Kidney epithelial cell (primary cell): ENCODE data around the gene MPPED1. TPM values are rescaled to one million over a fixed set of nuclear protein-coding genes. Genes with fewer than 3 reads are reported as not detected.

Experiments
- DNase-seq: peaks from one replicate; pipeline ENCODE4 v3.0.0-alpha.2; 2010; ENCODE audit warnings: low read depth
- H3K27me3 ChIP-seq: 2 replicates; pipeline ENCODE4 v1.6.0; 2011; ENCODE audit warnings: low read length; ENCODE audit not compliant: control insufficient read depth, insufficient read depth
- H3K36me3 ChIP-seq: 2 replicates; pipeline ENCODE4 v1.5.1; 2011; ENCODE audit warnings: low read length; ENCODE audit not compliant: control insufficient read depth, insufficient read depth
- H3K4me3 ChIP-seq: 2 replicates; pipeline ENCODE4 v1.5.1; 2011; ENCODE audit warnings: low read depth, mild to moderate bottlenecking, control low read depth, low read length
- CTCF ChIP-seq: IDR thresholded peaks from 2 replicates; pipeline ENCODE4 v1.5.1; 2011; ENCODE audit warnings: mild to moderate bottlenecking, moderate library complexity, low read length, control low read depth, inconsistent platforms; ENCODE audit not compliant: insufficient read depth, poor library complexity, severe bottlenecking
- total RNA-seq: library from RNA; depleted of rRNA; stranded (reverse); fragments of >200 nt; gene quantifications from 2 replicates; pipeline ENCODE4 v1.2.3, GENCODE V29; 2015

The MPPED1 gene
- total RNA-seq, 1 donor from 2014 or later, result not detected

GRCh38 chr22:43409046-43409445 is 2.8 kb upstream of the MPPED1 start:
- no peak overlapping the region for H3K4me3 ChIP-seq
- H3K27me3 ChIP-seq, result peaks cover 29% of the 10 kb centered on the region
- no peak for TF ChIP-seq CTCF
- no peaks in the 10 kb centered on the region for H3K36me3 ChIP-seq
- no peak for DNase-seq

GRCh38 chr22:43409800-43410199 is 2.0 kb upstream of the MPPED1 start:
- Histone ChIP-seq H3K36me3 (no peaks in the 10 kb centered on the region), H3K27me3 (peaks cover 30% of the 10 kb centered on the region), H3K4me3 (no peak overlapping the region)
- no peak for TF ChIP-seq CTCF
- DNase-seq, result no peak

- Histone ChIP-seq H3K4me3 (no peak overlapping the region), H3K27me3 (peaks cover 30% of the 10 kb centered on the region), H3K36me3 (no peaks in the 10 kb centered on the region)
- no peak for TF ChIP-seq CTCF
- DNase-seq, result no peak
Observed at GRCh38 chr22:43411040-43411868, 560 bp upstream of the MPPED1 start.

- Histone ChIP-seq H3K27me3 (peaks cover 30% of the 10 kb centered on the region), H3K36me3 (no peaks in the 10 kb centered on the region), H3K4me3 (no peak overlapping the region)
- no peak for DNase-seq
- TF ChIP-seq CTCF, result no peak
Observed at GRCh38 chr22:43412808-43413795, 1.3 kb downstream of the MPPED1 start.

GRCh38 chr22:43413826-43414225 is 2.0 kb downstream of the MPPED1 start:
- H3K4me3 ChIP-seq, result no peak overlapping the region
- TF ChIP-seq CTCF, result no peak
- peaks cover 30% of the 10 kb centered on the region for H3K27me3 ChIP-seq
- no peak for DNase-seq
- H3K36me3 ChIP-seq, result no peaks in the 10 kb centered on the region
